GM19328 (cell line): ENCODE results near the gene ZDHHC16.
"Not testable (repeated sequence)": the region's sequence is repeated elsewhere in the genome, so short reads cannot be mapped to it uniquely, and the experiment has no call there.

Source experiments
- ATAC-seq: cut with Tn5 transposase; IDR thresholded peaks from one replicate; pipeline ENCODE4 v1.9.1; 2021; ENCODE audit warnings: mild to moderate bottlenecking, moderate library complexity; ENCODE audit not compliant: unreplicated experiment

The ZDHHC16 gene

GRCh38 chr10:97434055-97434454, 11.9 kb upstream of the ZDHHC16 start:
- no peak for ATAC-seq

- ATAC-seq: no peak
These were observed 11.4 kb upstream of the ZDHHC16 start for GRCh38 chr10:97434557-97434956.

DNA sequence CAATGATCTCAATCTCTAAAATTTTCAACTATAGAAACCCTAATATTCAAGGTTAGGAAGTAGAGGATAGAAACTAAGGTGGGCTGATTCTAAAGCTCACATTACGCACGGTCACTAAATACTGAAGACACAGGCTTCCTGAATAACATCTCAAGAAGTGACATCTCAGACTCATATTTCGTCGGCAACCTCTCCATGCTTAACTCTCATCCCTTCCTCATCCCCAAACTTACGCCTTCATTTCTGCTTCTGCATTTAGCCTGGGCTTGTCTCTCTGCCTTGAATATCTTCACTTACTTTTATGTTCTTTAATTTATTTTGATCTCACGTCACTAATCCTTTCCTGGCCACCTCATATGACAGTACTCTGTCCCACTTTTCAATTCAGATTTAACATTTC, 10.8 kb upstream of the ZDHHC16 start:
- no peak for ATAC-seq

DNA sequence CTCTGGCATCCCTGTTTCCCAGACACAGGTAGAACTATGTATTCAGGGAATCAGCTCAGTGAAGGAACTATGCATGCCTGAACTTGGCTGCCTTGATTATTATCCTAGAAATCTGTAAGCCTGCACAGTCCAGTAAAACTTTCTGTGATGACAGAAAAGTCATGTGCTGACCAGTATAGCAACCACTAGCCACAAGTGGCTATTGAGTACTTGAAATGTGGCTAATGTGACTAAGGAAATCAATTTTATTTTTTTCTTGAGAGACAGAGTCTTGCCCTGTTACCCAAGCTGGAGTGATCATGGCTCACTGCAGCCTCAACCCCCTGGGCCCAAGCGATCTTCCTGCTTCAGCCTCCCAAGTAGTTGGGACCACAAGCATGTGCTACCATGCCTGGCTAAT, 3.7 kb upstream of the ZDHHC16 start:
- no peak for ATAC-seq

- no peak for ATAC-seq
These were observed 1.8 kb upstream of the ZDHHC16 start for GRCh38 chr10:97444212-97444611.

- ATAC-seq: no peak
These were observed 636 bp upstream of the ZDHHC16 start for GRCh38 chr10:97445357-97445721.

- no peak for ATAC-seq
These were observed 4.9 kb downstream of the ZDHHC16 start for GRCh38 chr10:97450828-97451227.

DNA sequence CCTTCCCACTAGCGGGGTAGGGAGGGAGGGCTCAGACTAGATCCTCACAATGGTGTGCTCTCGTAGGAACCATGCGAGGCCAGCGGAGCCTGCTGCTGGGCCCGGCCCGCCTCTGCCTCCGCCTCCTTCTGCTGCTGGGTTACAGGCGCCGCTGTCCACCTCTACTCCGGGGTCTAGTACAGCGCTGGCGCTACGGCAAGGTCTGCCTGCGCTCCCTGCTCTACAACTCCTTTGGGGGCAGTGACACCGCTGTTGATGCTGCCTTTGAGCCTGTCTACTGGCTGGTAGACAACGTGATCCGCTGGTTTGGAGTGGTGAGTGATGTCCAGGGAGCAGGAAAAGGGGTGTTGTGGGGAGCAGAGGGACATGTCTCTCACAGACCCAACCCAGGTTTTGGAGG, 5.6 kb downstream of the ZDHHC16 start:
- no peak for ATAC-seq

DNA sequence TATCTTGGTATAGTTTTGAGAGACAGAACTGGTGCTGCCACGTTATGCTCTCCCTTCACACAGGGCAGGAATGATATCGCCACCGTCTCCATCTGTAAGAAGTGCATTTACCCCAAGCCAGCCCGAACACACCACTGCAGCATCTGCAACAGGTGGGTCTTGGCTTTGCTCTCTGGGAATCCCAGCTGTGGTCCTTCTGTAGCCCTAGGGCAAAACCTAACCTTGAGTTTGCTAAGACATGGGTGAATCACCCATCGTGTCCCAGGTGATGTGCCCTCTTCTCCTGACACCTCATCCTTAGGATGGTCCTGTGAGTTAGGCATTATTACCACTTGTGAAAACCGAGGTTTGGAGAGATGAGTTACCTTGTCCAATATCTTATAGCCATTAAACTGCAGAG, 6.4 kb downstream of the ZDHHC16 start:
- no peak for ATAC-seq

GRCh38 chr10:97454330-97455036, 8.5 kb downstream of the ZDHHC16 start:
- no peak for ATAC-seq

DNA sequence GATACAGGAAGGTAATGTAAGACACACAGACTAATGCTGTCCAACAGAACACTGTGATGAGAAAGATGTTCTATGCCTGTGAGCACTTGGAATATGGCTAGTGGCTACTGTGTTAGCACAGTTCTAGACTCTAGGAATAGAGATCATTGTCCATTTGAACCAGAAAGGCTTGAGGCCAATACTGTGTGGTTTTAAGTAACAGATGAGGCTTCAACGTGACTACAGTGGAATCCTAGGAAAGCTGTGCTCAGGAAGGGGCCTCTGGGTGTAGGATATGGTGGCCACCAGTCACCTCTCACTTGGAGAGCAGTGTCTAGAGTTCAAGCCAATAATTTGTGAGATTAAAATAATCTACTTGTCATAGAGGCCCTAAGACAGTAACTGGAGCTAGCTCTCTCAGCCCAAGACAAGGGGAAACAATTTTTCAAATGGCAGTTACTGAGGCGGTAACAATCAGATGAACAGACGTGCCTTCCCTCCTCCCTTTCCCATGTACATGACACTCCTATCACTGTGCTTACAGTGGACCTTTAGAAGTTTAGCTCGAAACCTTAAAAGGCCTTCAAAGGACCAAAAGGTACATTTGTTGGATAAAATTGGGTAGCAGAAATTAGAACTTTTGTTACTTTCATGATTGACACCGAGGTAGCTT, 10.2 kb downstream of the ZDHHC16 start:
- no peak for ATAC-seq

DNA sequence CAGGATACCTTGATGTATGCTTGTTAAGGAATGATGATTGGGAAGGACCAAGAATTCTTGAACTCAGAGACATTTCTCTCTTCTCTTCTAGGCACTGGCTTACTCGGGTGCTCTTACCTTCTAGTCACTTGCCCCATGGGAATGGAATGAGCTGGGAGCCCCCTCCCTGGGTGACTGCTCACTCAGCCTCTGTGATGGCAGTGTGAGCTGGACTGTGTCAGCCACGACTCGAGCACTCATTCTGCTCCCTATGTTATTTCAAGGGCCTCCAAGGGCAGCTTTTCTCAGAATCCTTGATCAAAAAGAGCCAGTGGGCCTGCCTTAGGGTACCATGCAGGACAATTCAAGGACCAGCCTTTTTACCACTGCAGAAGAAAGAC, 10.7 kb downstream of the ZDHHC16 start:
- ATAC-seq: no peak

- no peak for ATAC-seq
These were observed 13.1 kb downstream of the ZDHHC16 start for GRCh38 chr10:97459111-97459510.

- ATAC-seq: no peak
These were observed 14.0 kb downstream of the ZDHHC16 start for GRCh38 chr10:97459933-97460332.

- no peak for ATAC-seq
These were observed 16.3 kb downstream of the ZDHHC16 start for GRCh38 chr10:97462309-97462708.

DNA sequence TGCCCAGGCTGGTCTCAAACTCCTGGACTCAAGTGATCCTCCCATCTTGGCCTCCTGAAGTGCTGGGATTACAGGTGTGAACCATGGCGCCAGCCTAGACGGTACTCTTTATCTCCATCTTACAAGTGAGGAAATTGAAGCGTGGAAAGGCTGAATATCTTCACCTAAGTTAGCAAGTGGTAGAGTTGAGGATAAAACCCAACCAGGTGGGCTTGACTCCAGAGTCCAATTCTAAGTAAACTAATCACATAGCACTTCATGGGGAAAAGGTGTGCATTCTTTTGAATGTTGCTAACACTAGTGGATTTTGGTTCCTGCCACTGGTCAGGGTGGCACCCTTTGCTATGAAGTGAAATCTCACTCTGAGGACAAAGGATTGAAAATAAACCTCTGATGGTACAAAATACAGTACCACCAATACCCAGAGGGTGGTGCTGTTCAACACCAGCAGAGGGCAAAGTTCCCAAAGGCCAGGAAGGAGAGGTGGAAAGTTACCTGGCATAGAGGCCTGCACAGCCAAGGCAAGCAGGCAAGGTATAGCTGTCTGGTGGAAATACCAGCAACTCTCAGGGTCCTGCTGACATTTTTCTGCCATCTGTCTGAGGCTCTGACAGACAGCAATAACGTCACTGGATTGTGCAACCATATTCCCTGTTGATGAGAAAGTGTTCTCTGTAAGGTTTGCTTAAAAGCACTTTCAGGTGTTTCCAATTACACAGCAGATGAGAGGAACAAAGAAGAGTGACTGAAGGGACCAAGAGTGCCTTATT, 17.6 kb downstream of the ZDHHC16 start:
- no peak for ATAC-seq

GRCh38 chr10:97464226-97464625, 18.3 kb downstream of the ZDHHC16 start:
- ATAC-seq: no peak

DNA sequence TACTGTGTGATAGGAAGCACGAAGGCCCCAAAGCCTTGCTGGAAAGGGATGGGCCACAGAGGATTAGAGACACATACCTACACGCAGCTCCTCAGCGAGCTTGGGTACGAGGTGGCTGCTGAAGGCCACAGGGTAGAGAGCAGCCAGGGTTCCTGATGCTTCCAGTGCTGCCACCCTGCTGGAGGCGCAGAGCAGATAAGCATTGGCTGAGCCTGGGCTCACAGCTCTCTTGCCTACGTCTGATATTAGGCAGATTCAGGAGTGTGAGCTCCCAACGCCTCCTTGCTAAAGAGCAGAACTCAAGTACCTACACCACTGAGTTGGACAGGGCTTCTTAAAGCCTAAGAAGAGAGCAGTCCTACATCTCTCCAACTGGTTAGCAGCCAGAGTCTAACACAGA, 20.0 kb downstream of the ZDHHC16 start:
- ATAC-seq: no peak

GRCh38 chr10:97466755-97467154, 20.8 kb downstream of the ZDHHC16 start:
- ATAC-seq: no peak

DNA sequence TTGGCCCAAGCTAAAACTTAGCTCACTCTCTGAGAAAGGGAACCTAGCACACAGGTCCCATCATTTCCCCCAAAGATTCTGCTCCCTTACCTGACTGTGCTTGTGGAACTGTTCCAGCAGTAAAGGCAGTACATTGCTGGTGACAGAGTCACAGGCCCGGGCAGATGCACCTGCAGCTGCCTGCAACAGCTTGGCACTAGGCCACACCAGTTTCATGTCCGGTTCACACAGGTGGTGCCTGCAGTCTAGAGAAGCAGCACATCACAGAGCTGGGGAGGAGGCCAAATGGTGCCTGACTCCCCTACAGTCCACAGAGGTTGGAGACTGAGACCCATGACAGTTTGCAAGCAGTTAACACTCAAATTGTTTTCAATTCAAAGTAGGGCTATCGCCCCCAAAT, 22.2 kb downstream of the ZDHHC16 start:
- ATAC-seq: peak; percentile 58

DNA sequence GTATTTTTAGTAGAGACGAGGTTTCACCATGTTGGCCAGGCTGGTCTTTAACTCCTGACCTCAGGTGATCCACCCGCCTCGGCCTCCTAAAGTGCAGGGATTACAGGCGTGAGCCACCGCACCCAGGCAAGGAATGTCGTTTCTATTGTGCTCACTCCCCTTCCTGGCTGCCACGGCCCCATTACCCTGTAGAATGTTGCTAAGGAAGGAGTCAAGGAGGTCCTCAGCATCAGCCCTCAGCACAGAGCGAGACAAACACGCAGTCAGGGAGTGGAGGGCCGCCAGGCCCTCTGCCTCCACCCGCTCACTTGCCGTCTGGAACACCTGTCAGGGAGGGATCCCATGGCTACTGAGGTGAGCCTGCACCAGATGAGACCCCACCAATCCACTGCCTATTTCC, 22.8 kb downstream of the ZDHHC16 start:
- not testable (repeated sequence) for ATAC-seq

GRCh38 chr10:97474918-97475317, 28.9 kb downstream of the ZDHHC16 start:
- no peak for ATAC-seq
